OCI-LY7 (cell line): ENCODE measurements around the gene KLK12.
A peak's percentile ranks its signal among the peaks of the same experiment; 100 is the strongest.

Source experiments
- EZH2phosphoT487 ChIP-seq: fragments of 200-600 bp; sonication (generic); IDR thresholded peaks from 2 replicates; pipeline ENCODE4 v1.6.1; 2018; ENCODE audit warnings: low read depth, borderline replicate concordance, mild to moderate bottlenecking, mixed run types, antibody characterized with exemption, low read length, moderate library complexity, mixed read lengths
- TF ChIP-seq, protein P1 (sequence below): fragments of 200-600 bp; sonication (generic); conservative IDR thresholded peaks from 2 replicates; pipeline ENCODE4 v1.5.1; 2014; ENCODE audit warnings: mild to moderate bottlenecking, antibody characterized with exemption, low read length, moderate library complexity, mixed read lengths

DNA sequence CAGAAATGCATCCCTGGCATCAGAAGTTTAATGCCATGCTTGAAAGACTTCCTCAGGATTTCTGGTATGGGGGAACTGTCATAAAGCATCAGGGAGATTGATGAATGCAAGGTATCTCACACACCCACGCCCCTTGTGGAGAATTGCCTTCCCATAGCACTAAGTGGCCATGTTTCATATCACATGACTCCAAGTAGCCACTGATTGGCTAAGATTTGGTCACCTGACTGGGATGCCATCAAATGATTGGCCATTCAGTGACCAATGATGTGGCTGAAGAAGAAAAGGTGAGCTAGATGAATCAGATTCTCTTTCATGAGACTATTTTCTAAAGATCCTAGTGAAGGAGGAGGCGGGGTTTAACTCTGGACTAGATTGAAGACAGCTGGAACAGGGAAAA lies 40.7 kb downstream of the KLK12 start:
- TF ChIP-seq, protein P1, sequence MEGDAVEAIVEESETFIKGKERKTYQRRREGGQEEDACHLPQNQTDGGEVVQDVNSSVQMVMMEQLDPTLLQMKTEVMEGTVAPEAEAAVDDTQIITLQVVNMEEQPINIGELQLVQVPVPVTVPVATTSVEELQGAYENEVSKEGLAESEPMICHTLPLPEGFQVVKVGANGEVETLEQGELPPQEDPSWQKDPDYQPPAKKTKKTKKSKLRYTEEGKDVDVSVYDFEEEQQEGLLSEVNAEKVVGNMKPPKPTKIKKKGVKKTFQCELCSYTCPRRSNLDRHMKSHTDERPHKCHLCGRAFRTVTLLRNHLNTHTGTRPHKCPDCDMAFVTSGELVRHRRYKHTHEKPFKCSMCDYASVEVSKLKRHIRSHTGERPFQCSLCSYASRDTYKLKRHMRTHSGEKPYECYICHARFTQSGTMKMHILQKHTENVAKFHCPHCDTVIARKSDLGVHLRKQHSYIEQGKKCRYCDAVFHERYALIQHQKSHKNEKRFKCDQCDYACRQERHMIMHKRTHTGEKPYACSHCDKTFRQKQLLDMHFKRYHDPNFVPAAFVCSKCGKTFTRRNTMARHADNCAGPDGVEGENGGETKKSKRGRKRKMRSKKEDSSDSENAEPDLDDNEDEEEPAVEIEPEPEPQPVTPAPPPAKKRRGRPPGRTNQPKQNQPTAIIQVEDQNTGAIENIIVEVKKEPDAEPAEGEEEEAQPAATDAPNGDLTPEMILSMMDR = 0 out of 2 replicates have a peak, but pooled peaks have one; percentile 15
- TF ChIP-seq EZH2phosphoT487 = no peak
